GM18517 (cell line): Measurements from ENCODE around the gene SERPINI1.

Source experiments
- ATAC-seq: cut with Tn5 transposase; IDR thresholded peaks from one replicate; pipeline ENCODE4 v1.9.1; 2021; ENCODE audit warnings: mild to moderate bottlenecking, moderate library complexity; ENCODE audit not compliant: unreplicated experiment

The SERPINI1 gene

DNA sequence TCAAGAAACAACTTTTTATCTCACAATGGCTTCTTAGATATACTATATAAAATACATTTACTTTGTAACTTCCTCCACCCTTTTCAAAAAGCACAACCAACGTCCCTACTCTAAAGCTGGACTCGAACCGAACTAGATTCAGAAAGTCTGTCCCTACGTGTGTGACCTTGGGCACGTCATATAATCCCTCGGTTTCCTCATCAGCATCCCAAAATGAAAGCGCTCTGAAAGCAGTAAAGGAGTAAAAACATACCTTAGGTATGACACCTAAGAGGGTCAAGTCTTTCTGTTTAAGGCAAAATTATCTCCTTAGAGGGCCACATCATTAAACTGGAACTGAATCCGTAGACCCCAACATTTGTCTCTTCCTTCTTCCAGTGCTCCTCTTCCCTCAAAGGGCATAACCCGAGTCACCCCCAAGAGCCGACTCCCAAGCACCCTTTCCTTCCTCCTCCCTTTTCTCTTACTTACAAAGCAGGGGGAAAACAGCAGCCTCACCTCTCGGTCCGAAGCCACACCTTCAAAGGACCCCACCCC lies 1.5 kb upstream of the SERPINI1 start:
- no peak for ATAC-seq

DNA sequence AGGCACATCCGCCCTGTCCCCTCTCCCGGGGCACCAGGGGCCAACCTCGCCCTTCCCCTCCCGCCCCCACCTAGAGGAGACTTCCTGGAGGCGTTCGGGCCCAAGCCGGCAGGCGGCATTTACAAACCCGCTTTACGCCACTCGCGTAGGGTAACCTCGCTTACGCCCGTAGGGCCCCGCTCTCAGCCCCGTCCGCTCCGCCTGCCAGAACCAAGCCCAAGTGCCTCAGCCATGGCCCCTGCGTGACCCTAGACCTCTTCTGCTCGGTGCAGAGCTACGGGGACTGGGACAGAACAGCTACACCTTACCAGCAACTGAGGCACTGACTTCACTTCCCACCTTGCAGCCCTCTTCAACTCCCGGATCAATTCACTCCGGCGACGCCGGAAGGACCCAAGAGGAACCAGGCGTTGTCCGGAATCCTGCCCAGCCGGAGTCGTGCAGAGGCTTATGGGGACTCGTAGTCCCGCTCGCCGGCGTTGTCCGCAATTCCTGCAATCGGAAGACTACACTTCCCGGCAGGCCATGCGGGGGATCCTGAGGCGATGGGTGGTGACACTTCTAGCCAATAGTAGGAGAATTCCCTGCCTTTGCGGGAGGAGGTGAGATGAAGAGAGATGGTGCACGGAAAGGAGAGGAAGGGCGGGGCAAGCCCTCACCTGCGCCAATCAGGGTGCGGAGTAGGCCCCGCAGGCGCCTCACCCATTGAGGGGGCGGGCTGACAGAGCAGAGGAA lies 856 bp upstream of the SERPINI1 start, which contains the start of gene PDCD10:
PDCD10 (minus strand) TSS at position 395 of the 735 bp plus-strand sequence. CDS start 14,735 bp downstream, outside the sequence.
- peak; percentile 93 for ATAC-seq

GRCh38 chr3:167736264-167736787 lies 805 bp downstream of the SERPINI1 start:
- ATAC-seq: no peak

DNA sequence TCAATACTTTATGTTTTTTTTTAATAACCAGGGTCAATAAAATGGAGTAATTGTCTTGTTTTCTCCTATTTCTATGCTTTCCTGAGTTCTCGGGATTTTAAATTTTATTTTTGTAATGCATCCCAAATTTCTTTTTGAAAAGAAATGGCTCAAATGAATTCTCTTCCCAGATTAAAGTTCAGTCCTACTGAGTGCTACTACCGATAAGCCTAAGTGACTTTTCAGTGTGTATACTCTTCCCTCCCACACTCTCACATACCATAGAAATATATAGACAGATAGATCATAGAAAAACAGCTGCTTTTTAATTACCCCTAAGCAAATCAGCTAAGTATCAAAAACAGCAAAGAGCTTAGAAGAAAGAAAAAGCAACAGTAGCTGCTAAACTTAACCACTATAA lies 1.5 kb downstream of the SERPINI1 start:
- ATAC-seq: no peak

DNA sequence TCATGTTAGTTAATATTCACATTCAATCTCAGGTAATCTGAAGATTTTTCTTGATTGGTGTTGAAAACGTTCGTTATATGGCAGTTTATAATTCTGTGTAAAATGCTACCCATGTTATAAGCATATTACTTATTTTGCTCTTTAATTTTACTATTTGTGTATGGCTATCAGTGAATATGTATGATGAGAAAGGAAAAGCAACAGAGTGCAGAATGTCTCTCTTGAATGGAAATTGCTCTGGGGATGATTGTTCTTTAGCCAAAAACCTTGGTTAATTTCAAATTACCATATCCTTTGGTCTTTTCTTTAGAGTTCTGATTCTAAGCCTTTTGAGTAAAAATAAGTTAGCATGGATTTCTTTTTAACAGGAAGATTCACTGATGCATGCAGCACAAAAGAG lies 2.5 kb downstream of the SERPINI1 start:
- no peak for ATAC-seq

DNA sequence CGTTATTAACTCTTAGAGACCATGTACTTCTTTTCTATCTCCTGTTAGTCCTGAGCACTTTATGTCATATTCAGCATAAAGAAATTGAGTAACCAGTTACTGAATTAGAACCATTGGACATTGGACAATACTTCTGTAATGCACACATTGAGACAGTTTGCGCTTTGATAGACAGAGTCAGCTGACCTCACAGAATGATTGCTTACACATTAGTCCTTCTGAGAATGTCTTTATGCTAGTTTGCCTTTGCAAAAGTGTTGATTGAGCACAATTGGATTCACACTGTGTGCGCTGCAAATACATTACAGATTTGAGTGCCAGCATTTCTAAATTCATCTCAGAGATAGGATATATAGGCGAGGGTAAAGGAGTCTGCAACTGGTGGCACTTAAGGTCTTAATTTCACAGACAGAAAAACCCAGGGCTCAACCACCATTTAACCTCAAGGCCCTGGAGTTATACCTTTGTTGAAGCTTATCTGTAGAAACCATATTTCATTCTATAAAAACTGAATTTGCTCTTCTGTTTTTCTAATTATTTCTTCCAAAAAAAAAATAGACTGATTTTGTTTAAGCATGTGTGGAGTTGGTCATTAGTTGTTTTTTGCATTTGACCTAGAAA lies 3.8 kb downstream of the SERPINI1 start:
- no peak for ATAC-seq

DNA sequence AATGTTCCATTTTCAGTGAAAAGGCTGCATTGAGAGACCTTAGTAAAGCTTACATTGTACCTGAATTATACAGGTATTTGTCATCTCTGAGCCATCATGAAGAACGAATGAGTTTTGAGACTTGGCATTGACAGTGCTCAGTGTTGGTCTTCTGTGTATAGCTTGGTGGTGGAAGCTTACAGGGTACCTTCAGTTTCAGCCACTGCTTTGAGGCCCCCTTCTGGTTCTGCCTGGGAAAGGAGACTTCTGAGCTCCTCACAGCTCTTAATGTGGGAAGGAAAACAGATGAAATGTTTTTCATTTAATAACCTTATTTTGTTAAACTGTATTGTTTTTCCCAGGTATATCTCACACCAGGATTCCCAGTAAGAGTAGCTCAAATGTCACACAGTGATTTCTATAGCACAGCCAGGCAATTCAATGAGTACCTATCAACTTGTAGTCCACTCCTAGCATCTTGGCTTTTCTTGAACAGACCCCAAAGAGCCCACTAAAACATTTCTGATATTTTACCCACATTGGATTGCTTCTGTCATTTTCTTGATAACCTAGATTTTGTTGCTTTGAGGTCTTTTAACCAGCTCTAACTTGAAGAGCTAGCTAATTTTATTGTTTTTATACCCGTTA lies 5.6 kb downstream of the SERPINI1 start:
- peak; percentile 93 for ATAC-seq

- no peak for ATAC-seq
Measured at GRCh38 chr3:167742338-167742737, 6.8 kb downstream of the SERPINI1 start.

- no peak for ATAC-seq
Measured at GRCh38 chr3:167743799-167744198, 8.3 kb downstream of the SERPINI1 start.

DNA sequence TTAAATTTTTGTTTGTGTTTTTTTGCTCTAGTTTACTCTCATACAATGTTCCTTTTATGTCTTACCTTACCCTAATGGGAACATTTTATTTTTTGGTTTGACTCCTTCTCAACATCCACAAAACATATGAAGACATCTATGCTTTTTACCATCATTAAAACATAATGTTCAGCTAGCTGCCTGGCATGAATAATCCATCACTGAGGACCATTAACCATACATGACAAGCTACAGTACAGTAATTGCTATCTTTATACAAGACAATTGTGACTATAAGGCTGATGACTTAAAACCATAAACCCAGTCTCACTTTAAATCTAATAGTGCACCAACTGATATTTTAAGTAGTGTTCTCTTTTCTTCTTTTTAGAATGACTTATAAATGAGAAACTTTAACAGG lies 13.7 kb downstream of the SERPINI1 start:
- no peak for ATAC-seq

DNA sequence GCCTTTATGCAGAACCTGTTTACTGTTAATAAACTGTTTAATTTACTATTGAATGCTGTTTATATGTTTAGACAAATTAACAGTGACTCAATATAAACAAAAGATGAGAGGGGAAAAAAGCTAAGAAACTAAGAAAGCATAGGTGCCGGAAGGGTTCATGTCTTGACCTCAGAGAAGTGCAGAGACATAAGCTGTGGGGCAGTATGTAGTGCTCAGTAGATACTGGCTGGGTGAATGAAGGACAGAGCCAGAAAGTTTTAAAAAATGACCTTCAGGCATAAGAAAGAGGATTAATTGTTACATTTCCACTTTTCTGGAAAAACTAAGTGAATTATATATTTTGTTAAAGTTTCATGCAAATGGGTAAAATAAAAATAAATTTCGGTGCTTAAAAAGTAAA lies 14.2 kb downstream of the SERPINI1 start:
- no peak for ATAC-seq

GRCh38 chr3:167750272-167750971 lies 14.9 kb downstream of the SERPINI1 start:
- peak; percentile 100 for ATAC-seq

DNA sequence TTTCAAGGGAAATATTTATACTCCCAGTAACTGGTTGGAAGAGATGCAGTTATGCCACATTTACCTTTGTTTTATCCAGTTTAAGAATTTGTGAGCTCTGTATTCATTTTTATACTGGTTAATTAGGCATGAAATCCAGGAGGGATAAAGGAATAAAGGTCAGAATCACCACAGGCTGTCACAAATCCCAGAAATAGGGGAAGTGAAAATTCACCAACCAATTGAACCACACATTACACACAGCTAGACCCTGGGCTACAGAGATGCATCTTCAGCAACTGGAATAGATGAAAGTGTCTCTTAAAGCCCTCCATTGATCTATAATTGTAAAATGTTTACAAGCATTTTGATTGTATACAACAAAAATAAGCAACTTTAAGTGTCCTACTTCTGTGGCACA lies 18.5 kb downstream of the SERPINI1 start:
- no peak for ATAC-seq

DNA sequence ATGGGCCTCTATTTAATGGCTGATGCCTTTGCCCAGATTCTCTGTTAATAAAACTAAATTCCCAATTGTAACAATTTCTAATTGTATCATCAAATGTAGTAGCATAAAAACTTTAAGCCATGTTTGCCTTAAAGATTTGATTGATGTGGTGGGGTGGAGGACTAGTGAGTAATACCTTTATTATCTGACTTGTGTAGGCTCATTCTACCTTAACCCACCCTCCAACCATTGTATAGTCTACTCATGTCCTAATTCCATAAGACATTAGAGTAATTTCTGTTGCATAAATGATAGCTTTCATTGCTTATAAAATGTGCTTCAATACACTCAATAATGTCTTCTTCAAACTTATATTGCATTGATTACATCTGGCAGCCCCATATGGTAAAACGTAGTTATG lies 25.8 kb downstream of the SERPINI1 start:
- ATAC-seq: no peak

GRCh38 chr3:167762296-167762695 lies 26.8 kb downstream of the SERPINI1 start:
- no peak for ATAC-seq

GRCh38 chr3:167772992-167773391 lies 37.5 kb downstream of the SERPINI1 start:
- peak; percentile 30 for ATAC-seq

- ATAC-seq: peak; percentile 75
Measured at GRCh38 chr3:167773584-167773983, 38.1 kb downstream of the SERPINI1 start.

DNA sequence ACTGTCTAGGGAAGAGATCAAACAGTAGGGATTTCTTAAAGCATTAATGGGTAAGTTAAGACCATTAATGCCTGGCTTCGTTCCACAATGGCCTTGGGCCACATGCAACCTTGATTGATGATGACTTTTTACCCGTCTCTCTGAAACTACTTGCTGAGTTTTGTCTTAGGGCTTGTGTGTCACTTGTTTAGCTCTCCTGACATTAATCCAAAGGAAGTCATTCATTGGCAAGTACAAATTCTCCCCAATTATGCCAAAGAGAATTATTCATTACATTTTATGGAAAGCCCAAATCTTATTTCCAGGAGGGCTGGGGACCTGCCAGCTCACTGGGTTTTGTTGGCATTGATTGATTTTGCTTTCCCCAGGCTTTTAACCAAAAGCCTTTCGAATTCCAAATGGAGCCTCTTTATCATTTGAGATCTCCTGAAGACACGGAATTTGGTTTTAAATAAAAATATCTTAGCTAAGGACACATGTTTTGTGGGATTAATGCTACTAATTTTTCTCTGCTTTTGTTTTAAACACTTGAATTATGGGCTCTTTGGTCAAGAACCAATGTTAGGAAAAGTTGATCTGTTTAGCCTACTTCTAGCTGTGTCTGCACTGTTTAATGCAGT lies 40.7 kb downstream of the SERPINI1 start:
- ATAC-seq: no peak

DNA sequence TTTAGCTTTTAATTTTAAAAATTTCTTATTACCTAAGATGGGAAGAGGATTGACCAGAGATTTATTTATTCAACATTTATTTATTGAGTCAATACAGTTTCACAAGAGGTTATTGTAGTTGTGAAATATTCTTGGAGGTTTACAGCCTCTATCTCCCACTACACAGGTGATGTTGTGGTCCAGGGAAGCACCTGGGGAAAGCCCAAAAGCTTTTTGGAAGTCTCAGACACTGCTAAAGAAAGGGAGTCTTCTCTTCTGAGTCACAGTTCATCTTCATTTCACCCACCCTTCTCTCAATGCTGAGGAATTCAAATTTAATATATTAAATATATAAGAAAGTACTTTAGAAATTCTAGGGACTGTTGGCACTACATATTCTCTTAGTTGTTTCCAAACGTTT lies 41.8 kb downstream of the SERPINI1 start:
- no peak for ATAC-seq

GRCh38 chr3:167780214-167780883 lies 44.8 kb downstream of the SERPINI1 start:
- no peak for ATAC-seq
